Measurements from ENCODE around the gene CFAP61. TPM values are rescaled to one million over a fixed set of nuclear protein-coding genes. Genes with fewer than 3 reads are reported as not detected.

Gene CFAP61
- total and polyA plus RNA-seq, 9 of the 15 experiments (the other 6 are each of a cell fraction or from before 2014, with no cell fraction given) = 0.11 TPM; not detected in 8

- TF ChIP-seq CREB3L1 (IDR thresholded peaks at IDR 0.05; ENCODE audit: borderline replicate concordance, low read depth) (no peak), FOSL1 (tag; conservative IDR thresholded peaks at IDR 0.05) (no peak), HMGN3 (IDR thresholded peaks at IDR 0.05; ENCODE audit: borderline replicate concordance, extremely low read depth, insufficient read length, low read depth, low read length) (no peak), C11orf30 (IDR thresholded peaks at IDR 0.05; ENCODE audit: low read depth) (peak; percentile 70; the same call in 1 of the 2 replicates), HDAC1 (IDR thresholded peaks at IDR 0.05) (no peak), NFE2 (IDR thresholded peaks at IDR 0.05; ENCODE audit: low read depth) (peak; percentile 73), MEIS2 (IDR thresholded peaks at IDR 0.05; ENCODE audit: partially characterized antibody) (no peak), MAFG (tag; conservative IDR thresholded peaks at IDR 0.05) (peak; percentile 64), STAT5A (IDR thresholded peaks at IDR 0.05; ENCODE audit: borderline replicate concordance, low read length) (no peak), L3MBTL2 (IDR thresholded peaks at IDR 0.05) (peak; percentile 26; the same call in 1 of the 2 replicates), RAD21 (CRISPR knock-in tag; conservative IDR thresholded peaks at IDR 0.05 in 1 of 2, IDR thresholded peaks at IDR 0.05 in 1 of 2) (no peak), ZNF232 (CRISPR knock-in tag; IDR thresholded peaks at IDR 0.05) (no peak), PCBP1 (IDR thresholded peaks at IDR 0.05; ENCODE audit: low read depth, low read length, poor library complexity, severe bottlenecking) (no peak), ZSCAN32 (CRISPR knock-in tag; IDR thresholded peaks at IDR 0.05) (no peak), ZNF324 (CRISPR knock-in tag; IDR thresholded peaks at IDR 0.05) (no peak), SMARCB1 (IDR thresholded peaks at IDR 0.05; ENCODE audit: insufficient read length, low read depth) (no peak), ZNF3 (CRISPR knock-in tag; IDR thresholded peaks at IDR 0.05) (peak; percentile 72), HEY1 (CRISPR knock-in tag; IDR thresholded peaks at IDR 0.05; ENCODE audit: borderline replicate concordance) (no peak)
Measured at GRCh38 chr20:20393207-20394120, 341.1 kb downstream of the CFAP61 start (continued).
